ENCODE measurements around the gene MRPL21.

The MRPL21 gene

DNA sequence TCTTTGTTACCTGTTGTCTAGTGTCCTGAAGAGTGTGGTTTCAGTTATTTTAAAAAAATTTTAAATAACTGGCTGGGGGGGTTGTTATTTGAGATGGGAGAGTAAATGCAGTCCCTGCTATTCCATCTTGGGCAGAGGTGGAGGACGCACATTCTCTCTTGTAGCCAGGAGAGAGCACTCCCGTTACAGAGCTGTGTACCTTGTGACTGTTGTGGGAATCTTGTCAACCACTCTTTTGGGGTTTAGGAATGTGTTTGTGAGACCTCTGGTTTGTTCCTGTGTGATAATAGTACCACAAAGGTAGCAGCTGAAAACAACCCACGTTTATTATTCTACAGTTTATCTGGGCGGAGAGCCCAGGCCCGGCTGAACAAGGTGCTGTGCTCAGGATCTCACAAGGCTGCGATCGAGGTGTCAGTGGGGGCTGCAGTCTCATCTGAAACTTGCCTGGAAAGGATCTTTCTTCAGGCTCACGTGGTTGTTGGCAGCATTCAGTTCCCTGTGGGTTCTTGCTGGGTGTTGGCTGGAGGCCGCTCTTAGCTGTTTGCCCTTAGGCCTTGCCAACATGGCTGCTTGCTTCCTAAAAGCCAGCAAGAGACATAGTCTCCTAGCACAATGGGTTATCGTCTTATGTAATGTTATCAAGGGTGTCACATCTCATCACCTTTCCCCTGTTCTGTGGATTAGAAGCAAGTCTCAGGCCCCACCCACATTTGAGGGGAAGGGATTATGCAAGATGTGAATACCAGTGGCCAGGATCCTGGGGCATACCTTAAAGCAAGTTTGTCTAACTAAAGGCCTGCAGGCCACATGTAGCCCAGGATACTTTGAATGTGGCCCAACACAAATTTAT, 20.7 kb upstream of the MRPL21 start:
- no peak overlapping the region for H3K4me2 ChIP-seq (ENCODE audit: low read length)
- no peaks in the 10 kb centered on the region for H3K9me3 ChIP-seq (ENCODE audit: control insufficient read depth, low read length)
- no peak overlapping the region for H3K27ac ChIP-seq
- no peaks in the 10 kb centered on the region for H3K27me3 ChIP-seq (ENCODE audit: control insufficient read depth, insufficient read depth, low read length)
- H3K4me3 ChIP-seq (ENCODE audit: low read depth, low read length) = no peak overlapping the region
- no peak overlapping the region for H3K9ac ChIP-seq
- no peak overlapping the region for H2AFZ ChIP-seq
- H3K4me1 ChIP-seq = no peaks in the 10 kb centered on the region
- H3K36me3 ChIP-seq (ENCODE audit: control insufficient read depth, insufficient read depth, low read length) = no peaks in the 10 kb centered on the region
- TF ChIP-seq, protein P1, sequence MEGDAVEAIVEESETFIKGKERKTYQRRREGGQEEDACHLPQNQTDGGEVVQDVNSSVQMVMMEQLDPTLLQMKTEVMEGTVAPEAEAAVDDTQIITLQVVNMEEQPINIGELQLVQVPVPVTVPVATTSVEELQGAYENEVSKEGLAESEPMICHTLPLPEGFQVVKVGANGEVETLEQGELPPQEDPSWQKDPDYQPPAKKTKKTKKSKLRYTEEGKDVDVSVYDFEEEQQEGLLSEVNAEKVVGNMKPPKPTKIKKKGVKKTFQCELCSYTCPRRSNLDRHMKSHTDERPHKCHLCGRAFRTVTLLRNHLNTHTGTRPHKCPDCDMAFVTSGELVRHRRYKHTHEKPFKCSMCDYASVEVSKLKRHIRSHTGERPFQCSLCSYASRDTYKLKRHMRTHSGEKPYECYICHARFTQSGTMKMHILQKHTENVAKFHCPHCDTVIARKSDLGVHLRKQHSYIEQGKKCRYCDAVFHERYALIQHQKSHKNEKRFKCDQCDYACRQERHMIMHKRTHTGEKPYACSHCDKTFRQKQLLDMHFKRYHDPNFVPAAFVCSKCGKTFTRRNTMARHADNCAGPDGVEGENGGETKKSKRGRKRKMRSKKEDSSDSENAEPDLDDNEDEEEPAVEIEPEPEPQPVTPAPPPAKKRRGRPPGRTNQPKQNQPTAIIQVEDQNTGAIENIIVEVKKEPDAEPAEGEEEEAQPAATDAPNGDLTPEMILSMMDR (IDR thresholded peaks at IDR 0.05) = no peak
- no peaks in the 10 kb centered on the region for H3K79me2 ChIP-seq

DNA sequence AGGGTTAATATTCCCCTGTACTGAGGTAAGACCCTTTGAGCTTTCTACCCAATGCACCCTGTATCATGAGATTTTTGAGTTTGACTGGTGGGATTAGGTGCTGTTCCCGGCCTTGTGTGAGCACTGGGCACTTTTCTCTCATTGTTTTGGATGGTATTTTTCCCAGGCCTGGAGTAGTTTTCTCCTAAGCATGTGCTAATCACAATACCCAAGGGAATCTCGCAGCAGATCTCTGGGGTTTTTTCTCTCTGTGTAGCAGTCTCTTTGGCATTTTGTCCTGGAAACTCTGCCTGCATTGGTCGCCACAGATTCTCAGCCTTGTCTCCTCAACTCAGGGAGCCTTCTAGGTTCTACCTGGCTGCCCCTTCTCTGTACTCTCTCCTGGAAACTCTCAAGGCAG, 20.0 kb upstream of the MRPL21 start:
- no peak overlapping the region for H2AFZ ChIP-seq
- TF ChIP-seq, protein P1 (IDR thresholded peaks at IDR 0.05) = no peak
- H3K9ac ChIP-seq = no peak overlapping the region
- no peak overlapping the region for H3K4me2 ChIP-seq (ENCODE audit: low read length)
- no peaks in the 10 kb centered on the region for H3K4me1 ChIP-seq
- no peaks in the 10 kb centered on the region for H3K27me3 ChIP-seq (ENCODE audit: control insufficient read depth, insufficient read depth, low read length)
- no peaks in the 10 kb centered on the region for H3K9me3 ChIP-seq (ENCODE audit: control insufficient read depth, low read length)
- no peaks in the 10 kb centered on the region for H3K36me3 ChIP-seq (ENCODE audit: control insufficient read depth, insufficient read depth, low read length)
- H3K4me3 ChIP-seq (ENCODE audit: low read depth, low read length) = no peak overlapping the region
- H3K27ac ChIP-seq = no peak overlapping the region
- H3K79me2 ChIP-seq = no peaks in the 10 kb centered on the region

DNA sequence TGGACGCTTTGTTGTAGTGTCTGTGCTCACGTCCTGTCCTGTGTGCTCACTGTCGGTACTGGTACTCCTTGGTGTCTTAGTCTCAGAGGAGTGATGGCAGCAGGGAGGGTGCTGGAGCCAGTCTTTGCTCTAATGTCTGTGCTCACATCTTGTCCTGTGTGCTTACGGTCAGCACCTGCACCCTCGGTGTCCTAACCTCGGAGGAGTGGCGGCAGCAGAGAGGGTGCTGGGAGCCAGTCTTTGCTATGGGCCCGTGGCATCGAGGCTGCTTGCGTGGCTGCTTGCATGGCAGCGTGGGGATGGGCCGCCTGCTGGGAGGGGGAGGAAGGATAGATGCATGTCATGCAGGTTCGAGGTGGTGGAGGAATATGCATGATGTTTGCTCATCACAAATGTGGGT, 12.8 kb upstream of the MRPL21 start:
- Histone ChIP-seq H3K27ac (no peak overlapping the region), H3K36me3 (ENCODE audit: control insufficient read depth, insufficient read depth, low read length) (no peaks in the 10 kb centered on the region), H3K9ac (no peak overlapping the region), H3K4me1 (no peaks in the 10 kb centered on the region), H3K9me3 (ENCODE audit: control insufficient read depth, low read length) (no peaks in the 10 kb centered on the region), H3K4me2 (ENCODE audit: low read length) (no peak overlapping the region), H3K4me3 (ENCODE audit: low read depth, low read length) (no peak overlapping the region), H3K79me2 (no peaks in the 10 kb centered on the region), H3K27me3 (ENCODE audit: control insufficient read depth, insufficient read depth, low read length) (no peaks in the 10 kb centered on the region), H2AFZ (no peak overlapping the region)
- TF ChIP-seq, protein P1 (IDR thresholded peaks at IDR 0.05) = no peak

DNA sequence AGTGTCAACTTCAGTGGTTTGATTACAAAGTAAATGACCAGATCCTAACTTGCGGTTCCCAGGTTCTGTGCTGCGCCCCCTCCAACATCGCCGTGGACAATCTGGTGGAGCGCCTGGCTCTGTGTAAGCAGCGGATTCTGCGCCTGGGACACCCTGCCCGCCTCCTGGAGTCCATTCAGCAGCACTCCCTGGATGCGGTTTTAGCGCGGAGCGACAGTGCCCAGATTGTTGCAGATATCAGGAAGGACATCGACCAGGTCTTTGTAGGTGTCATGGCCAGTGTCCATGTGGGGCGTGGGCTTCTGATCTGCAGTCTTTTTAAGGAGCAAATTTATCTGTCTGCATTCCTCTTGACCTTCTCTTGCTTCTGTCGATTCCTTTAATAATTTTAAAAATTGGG, 11.1 kb upstream of the MRPL21 start:
- Histone ChIP-seq H2AFZ (no peak overlapping the region), H3K79me2 (no peaks in the 10 kb centered on the region), H3K4me3 (ENCODE audit: low read depth, low read length) (no peak overlapping the region), H3K9me3 (ENCODE audit: control insufficient read depth, low read length) (no peaks in the 10 kb centered on the region), H3K27ac (no peak overlapping the region), H3K4me1 (no peaks in the 10 kb centered on the region), H3K4me2 (ENCODE audit: low read length) (no peak overlapping the region), H3K27me3 (ENCODE audit: control insufficient read depth, insufficient read depth, low read length) (no peaks in the 10 kb centered on the region), H3K9ac (no peak overlapping the region), H3K36me3 (ENCODE audit: control insufficient read depth, insufficient read depth, low read length) (no peaks in the 10 kb centered on the region)
- TF ChIP-seq, protein P1 (IDR thresholded peaks at IDR 0.05) = no peak

DNA sequence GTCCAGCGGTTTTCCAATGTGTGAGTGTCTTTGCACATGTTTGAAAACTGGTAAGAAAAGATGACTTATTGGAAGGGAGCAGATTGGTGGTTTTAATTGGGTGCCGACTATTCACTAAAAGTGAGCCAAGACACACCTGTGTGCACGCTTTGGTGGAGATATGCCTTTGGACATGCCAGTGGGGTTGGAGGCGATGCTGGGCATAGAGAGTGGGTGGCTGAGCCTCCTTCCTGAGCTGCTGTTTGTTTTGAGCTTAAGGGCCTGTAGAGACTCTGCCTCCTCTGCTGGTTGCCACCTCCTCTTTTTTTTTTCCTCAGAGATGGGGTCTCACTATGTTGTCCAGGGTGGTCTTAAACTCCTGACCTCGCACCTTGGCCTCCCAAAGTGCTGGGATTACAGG, 9.6 kb upstream of the MRPL21 start:
- TF ChIP-seq, protein P1 (IDR thresholded peaks at IDR 0.05) = no peak
- Histone ChIP-seq H3K4me1 (no peaks in the 10 kb centered on the region), H2AFZ (no peak overlapping the region), H3K9me3 (ENCODE audit: control insufficient read depth, low read length) (no peaks in the 10 kb centered on the region), H3K4me2 (ENCODE audit: low read length) (no peak overlapping the region), H3K27me3 (ENCODE audit: control insufficient read depth, insufficient read depth, low read length) (no peaks in the 10 kb centered on the region), H3K27ac (no peak overlapping the region), H3K79me2 (no peaks in the 10 kb centered on the region), H3K36me3 (ENCODE audit: control insufficient read depth, insufficient read depth, low read length) (no peaks in the 10 kb centered on the region), H3K4me3 (ENCODE audit: low read depth, low read length) (no peak overlapping the region), H3K9ac (no peak overlapping the region)

All from parathyroid adenoma (tissue), 2 donors.